HCEC 1CT (cell line): ENCODE data around the gene IFT43.

Experiments
- DNase-seq: peaks from one replicate; pipeline ENCODE4 v3.0.0-alpha.2; 2017

Gene IFT43

DNA sequence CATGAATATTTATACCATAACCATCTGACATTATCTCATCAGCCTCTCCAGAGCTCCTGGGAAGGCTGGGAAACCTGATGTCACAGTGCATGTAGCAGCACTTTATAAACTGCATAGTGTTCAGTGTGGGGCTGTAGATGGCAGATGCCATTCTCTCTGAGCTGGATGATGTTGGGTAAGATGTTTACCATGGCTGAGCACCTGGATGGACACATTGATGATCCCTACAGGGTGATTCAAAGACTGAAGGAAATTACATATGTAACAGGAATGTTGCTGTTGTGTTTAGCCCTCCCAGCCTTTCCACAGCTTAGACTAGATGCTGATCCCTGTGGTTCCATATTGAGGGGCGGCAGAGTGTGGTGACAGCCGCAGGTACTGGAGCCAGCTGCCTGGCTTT is 37.4 kb downstream of the IFT43 start:
- DNase-seq, result no peak

DNA sequence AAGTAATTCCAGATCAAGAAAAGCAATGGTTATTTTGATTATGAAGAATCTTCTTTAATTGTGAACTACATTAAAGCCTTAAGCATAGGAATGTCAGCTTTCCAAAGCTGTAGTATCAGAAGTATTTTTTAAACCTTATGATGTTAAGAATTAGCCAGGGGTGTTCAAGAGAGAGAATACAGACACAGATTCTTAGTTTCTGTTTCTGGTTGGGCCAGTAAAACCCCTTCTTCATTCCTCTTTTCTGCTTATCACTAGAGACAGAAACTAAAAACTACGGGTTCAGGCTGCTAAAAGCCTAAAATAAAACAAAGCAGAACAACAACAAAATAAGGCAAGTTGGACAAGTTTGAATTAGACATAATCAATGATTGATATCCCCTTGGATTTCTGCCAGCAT is 38.2 kb downstream of the IFT43 start:
- no peak for DNase-seq

DNA sequence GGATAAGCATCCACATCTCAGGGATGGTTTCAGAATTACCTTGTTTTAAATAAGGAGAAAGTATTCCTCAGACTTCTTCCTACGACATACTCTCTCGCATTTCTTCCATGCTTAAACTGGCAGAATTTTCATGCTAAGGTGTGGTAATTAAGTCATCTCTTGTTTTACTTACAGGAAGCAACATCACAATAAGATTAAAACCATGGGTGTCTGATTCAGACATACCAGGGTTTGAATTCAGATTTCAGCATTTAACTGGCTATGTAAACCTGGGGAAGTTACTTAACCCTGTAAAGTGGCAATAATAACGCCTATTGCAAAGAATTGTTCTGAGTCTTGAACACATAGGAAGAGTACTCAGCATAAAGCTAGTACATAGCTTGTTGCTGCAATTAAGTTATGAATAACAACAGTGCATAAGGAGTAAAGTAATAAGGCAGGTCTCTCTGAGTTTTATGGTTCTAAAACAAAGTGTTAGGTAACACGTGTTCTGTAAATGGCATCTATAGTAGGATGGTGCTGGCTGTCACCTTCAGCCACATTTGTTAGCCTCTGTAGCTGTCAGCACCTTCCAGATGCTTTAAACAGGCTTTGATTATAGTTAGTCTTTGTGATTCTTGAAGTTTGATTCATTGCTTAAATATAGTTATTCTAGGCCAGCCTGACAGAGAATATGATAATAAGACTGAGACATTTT is 38.8 kb downstream of the IFT43 start:
- no peak for DNase-seq

DNA sequence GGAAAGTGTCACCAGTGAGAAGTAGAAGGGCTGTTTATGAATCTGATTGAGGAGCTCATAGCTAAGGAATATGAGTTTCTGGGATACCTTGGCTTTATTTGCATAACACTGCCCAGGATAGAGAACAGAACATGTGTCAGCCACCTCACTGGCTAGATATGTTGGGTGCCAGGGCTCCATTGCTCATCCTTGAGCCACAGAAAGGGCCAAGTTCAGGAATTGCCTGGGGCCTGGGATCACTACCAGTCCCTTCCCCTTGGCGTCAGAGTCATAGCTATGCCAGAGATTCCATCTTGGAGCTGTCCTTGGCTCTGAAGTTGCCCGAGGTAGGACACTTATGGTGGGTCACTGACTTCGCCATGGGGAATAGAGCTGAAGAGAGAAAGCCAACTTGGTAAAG is 49.0 kb downstream of the IFT43 start:
- no peak for DNase-seq

DNA sequence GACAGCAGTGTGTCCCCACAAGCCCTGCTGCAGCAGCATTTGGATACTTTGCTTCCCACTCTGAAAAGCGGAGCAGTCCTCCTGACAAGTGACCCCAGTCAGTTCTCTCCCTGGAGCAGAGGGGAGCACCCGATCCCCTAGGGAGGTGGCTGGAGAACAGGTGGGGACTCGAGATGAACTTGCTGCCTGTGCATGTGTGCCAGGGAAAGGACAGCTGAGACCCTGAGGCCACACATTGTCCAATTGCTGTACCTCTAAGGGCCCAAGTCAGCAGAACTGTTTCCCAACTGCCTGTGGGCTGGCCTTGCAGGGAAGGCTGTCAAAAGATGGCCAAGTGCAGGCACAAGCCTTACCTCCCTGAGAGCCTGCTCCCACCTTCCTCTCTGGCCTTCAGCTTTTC is 55.1 kb downstream of the IFT43 start:
- no peak for DNase-seq

DNA sequence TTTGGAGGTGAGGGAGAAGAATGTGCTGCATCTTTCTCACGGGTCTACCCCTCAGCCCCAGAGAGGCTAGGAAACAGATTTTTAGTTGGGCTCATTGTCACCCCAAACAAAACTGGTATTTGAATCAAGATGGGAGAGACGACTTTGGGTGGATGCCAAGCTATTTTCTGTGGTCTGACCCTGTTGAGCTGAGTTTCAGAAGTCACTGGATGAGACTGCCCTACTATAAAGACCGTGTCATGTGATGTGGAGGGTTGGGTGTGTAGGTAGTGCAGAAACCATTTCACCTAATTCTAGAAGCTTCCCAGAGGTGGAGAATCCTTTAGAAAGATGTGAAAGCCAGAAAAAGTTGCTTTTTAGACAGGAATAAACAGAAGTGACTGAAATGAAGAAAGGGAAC is 60.2 kb downstream of the IFT43 start:
- no peak for DNase-seq

DNA sequence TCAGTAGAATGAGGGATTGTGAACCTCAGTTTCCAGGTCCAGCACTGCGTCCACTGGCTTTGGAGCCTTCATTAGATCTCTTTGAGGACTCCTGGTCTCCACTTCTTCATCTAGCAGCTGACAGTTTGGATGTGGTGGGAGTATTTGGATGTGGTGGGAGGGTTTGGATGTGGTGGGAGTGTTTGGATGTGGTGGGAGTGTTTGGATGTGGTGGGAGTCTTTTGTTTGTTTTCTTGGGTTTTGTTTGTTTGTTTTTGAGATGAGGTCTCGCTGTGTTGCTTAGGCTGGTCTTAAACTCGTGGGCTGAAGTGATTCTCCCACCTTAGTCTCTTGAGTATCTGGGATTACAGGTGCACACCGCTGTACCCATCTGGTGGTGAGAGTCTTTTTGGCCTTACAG is 64.7 kb downstream of the IFT43 start:
- DNase-seq, result no peak

DNA sequence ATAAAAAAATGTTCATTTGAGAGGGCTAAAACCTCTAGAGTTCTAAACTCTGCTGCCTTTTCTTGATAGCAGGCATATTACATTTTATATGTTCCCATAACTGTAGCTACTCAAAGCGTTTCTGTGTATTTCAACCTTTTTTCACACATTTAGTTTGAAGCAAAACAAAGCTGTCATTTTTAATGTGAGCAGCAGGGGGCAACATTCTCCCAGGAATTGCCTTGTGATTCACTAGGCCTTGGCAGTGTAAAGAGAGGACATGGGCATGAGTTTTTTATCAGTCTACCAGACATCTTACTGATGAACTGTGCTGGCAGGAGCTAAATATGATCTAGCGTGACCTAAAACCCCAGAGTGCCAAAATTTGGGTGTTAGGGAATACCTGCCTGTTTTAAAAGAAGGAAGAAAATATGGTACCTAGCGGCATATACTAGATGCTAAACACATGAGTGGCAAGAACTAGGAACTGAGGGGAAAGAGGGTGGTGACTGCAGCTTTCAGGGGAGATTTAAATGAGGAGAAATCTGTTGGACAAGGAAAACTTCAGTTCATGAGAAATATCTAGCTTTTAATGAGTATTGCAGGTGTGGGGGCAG is 65.3 kb downstream of the IFT43 start:
- DNase-seq, result peak; percentile 46

DNA sequence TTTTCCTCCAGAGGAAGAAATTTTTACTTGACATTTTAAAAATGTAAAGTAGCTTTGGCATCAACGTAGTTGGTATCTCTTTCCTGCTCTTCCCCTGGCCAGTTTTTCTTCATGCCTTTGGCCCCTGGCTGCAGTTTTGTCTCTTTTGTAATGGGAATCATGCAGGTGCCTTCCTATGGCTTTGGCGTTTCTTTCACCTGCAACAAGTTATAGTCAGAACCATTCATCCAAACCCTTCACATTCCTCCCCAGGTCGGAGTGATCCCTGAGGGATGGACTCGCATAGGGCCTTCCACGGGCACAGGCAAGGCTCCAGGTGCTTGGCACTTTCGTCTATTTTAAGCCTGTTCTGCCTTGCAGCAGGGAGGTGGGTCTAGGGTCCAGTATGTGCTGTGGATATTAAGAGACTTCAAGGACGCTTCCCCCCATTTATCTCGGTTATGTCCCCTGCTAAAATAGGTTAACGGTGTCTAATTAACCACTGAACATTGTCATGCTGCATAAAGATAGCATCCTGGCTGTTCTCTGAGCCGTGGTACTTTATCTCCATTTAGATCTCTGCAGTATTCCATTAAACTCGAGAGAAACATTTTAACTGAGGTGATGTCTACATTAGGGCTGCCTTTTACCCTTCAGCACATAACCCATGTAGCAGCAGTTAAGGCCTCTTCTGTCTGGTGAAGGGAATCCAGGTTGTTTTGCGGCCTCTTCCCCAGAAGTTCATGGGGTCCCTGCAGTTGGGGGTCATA is 66.3 kb downstream of the IFT43 start:
- DNase-seq, result no peak

DNA sequence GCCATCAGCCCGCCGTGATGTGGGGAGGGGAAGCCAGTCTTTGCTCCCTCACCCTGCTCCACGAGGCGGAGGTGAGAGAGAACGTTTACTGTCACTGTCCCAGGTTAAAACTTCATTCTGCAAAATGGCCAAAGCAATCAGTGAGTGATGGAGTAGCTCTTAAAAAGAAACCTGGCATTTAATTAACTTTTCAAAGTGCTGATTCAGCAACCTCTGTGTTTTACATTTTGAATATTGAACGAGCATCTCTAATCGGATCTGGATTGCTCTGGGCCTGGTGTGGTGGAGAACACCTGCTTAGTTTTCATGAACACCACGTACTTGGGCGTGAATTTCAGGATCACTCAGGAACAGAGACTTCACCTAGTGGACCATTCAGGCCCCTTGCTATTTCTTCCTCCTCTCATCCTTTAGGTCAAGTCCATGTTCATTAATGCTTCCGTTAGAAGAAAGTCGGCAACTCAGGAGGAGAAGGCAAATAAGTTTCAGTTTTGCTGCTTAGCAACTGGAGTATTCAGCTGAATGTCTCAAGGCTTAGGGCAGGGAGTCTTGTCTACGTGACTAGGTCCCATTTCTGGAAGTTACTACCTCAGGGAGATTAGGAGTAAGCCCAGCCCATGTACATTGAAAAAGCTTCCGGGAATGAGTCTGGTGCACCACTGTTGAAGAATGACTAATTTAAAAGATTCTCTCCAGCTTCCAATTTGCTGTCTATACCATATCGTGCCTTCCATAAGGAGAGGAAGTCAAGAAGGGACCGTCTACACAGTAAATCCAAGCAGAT is 68.2 kb downstream of the IFT43 start:
- DNase-seq, result no peak

DNA sequence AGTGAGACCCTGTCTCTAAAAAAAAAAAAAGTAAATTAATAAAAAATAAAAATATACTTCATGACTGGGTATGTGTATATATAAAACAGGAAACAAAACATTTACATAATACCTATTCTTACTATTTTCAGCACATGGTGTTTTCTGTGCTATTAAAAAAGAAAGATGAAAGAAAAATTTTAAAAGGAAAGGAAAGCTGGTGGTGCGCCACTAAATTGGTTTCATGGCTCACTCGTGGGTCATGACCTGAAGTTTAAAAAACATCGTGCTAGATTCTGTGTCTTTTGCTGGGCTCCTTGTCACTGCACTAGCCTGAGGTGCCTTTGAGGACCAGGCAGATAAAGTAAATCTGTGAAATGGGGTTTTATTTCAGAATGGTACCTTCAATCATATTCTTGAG is 69.8 kb downstream of the IFT43 start:
- no peak for DNase-seq

DNA sequence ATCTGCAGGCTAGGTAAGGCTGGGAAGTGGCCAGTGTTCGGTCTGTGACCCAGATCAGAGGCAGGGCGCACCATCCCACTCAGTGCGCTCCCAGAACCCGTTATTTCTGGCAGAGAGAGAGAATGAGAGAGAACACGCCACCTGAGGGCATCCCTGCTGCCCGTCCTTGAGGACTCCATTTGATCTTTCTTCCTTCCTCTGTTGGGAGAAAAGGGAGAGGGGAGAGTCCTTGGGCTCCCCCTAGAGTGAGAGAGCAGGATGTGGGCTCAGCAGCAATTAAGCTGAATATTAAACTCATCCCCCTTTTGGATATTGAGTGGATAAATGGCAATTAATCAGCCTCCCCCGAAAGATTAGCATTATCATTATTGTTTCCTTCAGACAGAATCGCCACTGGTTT is 70.6 kb downstream of the IFT43 start:
- DNase-seq, result peak; percentile 6

DNA sequence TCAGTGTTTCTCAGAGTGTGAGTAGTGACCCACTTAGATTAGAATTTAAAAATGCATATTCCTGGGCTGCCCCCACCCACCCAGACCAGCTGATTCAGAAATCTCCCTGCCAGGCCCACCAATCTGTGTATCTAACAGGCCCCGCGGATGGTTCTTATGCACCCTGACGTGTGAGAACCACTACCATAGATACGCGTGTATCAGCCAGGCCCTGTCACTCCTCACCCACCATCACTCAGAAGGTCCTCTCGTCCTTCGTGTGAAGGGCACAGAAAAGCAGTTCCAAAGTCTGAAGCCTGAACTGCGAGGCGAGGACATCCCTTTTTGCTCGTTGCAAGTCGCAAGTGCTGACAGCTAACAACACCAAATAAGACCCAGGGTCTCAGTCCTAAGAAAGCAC is 72.4 kb downstream of the IFT43 start:
- no peak for DNase-seq

DNA sequence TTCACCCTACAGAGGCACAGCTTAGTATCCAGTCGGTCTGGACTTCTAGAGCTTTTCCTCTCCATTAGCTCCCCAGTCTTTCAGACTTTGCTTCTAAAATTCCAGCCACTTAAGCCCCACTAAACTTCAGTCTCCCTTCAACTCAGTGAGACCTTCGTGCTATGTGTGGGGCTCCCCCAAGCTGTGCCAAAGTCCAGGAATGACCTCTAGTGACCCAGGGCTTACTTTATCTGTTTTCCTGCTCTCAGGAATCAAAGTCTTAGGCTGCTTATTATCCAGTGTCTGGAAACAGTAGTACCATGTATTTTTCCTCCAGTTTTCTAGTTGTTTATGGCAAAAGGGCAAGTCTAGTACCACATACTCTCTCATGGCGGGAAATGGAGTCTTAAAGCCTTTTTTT is 77.8 kb downstream of the IFT43 start:
- DNase-seq, result no peak

DNA sequence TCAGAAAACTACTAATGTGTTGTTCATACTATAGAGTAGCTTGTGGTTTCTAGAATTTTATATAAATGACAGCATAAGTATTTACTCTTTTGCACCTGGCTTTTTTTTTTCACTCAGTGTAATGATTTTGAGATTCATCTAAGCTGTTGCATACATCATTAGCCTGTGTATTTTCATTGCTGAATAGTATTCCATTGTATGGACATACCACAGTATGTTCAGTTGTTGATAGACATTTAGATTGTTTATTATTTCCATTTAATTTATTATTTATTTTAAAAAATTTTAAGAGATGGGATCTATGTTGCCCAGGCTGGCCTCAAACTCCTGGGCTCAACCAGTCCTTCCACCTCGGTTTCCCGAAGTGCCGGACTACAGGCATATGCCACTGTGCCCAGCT is 80.0 kb downstream of the IFT43 start:
- DNase-seq, result no peak

DNA sequence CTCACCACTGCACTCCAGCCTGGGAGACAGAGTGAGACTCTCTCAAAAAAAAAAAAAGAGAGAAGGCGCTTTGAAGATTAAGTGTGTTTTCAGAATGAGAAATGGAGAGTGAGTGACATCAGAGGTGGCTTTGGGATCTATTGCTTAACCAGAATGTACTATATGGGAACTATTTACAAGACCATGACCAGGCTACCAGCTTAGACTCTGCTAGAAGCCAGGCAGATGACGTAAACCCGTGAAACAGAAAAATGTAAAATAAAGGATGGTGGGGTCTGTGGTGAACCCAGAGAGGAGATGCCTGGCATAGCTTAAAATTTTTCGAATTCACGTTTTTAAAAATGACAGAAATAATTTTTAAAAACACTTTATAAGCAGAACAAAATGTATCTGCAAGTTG is 82.0 kb downstream of the IFT43 start:
- no peak for DNase-seq

DNA sequence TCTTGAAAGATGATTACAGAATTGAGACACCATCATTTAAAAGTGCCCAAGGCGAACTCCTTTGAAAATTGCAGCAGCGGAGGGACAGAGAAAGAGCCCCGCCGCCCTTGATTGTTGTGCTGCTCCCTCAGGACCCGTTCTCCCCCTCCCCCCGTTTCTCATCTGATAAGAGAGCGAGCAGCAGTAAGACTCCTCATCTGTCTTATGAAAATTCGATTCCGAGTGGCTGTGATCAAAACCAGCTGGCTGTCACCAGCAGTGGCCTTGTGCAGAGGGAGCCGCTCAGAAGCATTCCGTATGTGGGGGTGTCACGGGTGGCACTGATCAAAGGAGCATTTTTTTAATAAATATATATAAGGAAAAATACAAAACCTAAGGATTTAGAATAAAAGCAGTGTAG is 88.2 kb downstream of the IFT43 start:
- no peak for DNase-seq

DNA sequence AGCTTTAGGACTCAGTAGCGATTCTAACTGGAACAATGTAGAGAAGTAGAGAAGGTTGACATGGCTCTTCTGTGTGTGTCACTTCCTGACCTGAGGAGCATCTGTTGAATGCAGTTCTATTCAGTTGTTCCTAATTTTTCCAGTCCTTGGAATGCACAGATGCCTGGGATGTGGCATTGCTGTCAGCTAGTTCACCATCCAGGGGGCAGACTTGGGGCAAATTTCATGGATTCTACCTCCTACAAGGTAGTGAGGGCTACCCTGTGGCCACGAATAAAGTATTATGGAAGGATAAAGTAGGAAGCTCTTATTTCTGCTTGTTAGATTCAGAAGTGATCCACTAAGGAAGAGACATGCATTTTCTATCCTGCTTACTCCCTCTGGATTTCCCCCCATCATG is 91.8 kb downstream of the IFT43 start:
- DNase-seq, result no peak

DNA sequence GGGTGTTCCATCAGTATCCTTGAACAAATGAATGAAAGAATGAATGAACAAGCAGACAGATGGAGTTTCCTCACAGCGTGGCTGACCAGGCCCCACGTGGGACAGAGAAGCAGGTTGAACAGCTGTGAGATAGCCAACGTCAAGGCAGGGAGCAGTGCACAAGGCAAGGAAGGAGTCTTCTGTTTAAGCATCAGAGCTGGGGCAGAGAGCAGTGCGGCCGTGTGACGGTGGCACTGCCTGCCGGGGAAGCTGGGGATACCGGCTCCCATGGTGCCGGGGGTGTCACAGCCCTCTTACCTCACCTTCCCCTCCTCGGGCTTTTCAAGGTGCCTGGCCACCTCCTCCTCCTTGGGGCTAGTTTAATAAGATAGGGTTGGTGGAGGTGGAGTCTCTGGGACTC is 92.9 kb downstream of the IFT43 start:
- no peak for DNase-seq

DNA sequence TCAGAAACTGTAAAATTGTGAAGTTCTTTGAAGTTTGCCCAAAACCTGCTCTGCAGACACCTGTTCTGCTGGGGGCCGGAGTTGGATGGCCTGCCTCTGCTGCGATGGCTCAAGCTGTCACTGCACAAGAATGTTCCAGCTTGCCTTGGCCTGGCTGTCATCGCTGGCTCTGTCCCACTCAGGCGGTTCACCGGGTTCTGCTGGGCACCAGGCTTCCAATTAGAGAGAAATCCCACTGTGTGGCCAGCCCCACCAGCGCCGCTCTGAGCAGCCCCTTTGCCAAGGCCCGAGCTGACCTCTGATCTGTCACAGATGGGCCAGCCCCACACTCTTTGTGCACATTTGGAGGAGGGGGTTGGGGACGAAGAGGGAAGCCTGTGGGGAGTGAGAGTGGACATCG is 94.5 kb downstream of the IFT43 start:
- no peak for DNase-seq

DNA sequence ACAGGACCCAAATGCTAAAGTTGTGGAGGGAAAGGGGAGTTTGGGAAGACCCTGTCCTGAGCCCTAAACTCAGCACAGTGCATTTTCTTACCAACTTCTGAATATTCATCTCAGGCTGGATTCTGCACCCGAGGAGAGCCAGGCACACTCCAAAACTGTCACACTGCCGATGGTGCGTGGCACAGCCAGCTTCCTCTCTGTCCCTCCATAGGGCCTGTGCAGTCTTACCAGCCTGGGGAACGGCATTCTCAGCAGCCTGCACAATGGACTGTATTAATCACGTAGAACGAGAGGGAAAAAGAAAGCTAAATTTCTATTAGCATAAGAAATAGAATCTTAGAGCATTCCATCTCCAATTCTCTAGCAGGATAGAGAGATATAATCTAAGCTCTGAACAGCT is 94.9 kb downstream of the IFT43 start:
- DNase-seq, result no peak

DNA sequence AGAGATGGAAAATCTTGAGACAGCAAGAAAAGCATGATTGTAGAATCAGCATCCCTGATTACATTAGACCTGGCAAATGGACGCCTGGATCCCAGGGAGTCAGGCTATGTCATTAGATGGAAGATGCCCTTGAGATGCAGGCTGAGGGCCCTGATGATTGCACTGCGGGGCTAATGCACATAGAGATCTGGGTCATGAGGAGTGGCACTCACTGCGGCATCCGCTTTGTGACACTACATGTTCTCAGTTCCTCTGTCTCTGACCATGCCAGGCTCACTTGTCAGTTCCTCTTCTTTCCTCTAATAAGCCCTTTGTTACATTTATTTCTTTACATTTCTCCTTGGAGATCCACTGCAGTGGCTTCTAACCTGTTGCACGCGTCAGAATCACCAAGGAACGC is 96.1 kb downstream of the IFT43 start:
- DNase-seq, result no peak
